HAP-1 (cell line): Measurements from ENCODE around the gene LCA5.
"Not testable (repeated sequence)": the region's sequence is repeated elsewhere in the genome, so short reads cannot be mapped to it uniquely, and the experiment has no call there.

Experiments
- DNase-seq, 2 experiments: peaks; one replicate each; pipeline ENCODE4 v3.0.0-alpha.2; 2016 to 2020; ENCODE audit warnings: low spot score in 2 of 2
- H3K27me3 ChIP-seq: fragments of 250-450 bp; sonication (Bioruptor Pico); 2 replicates; pipeline ENCODE4 v1.5.1; 2020; ENCODE audit warnings: low read depth, mild to moderate bottlenecking, moderate library complexity
- H3K36me3 ChIP-seq: fragments of 250-450 bp; sonication (Bioruptor Pico); replicated peaks from 2 replicates; pipeline ENCODE4 v1.5.1; 2020; ENCODE audit warnings: mild to moderate bottlenecking
- H3K4me1 ChIP-seq: fragments of 250-450 bp; sonication (Bioruptor Pico); 2 replicates; pipeline ENCODE4 v1.5.1; 2020; ENCODE audit warnings: mild to moderate bottlenecking
- H3K4me3 ChIP-seq: fragments of 250-450 bp; sonication (Bioruptor Pico); 2 replicates; pipeline ENCODE4 v1.5.1; 2020; ENCODE audit warnings: mild to moderate bottlenecking, moderate library complexity
- H3K9me3 ChIP-seq: fragments of 250-450 bp; sonication (Bioruptor Pico); 2 replicates; pipeline ENCODE4 v1.5.1; 2020; ENCODE audit warnings: mild to moderate bottlenecking, moderate library complexity
- in situ Hi-C: fragments of 300-500 bp; cut with MboI; formaldehyde crosslinking; loops from 3 replicates; pipeline ENCODE4 v1.14.3; 2020; ENCODE audit warnings: low sequenced_read_pairs, inconsistent platforms, mixed read lengths

Gene LCA5

DNA sequence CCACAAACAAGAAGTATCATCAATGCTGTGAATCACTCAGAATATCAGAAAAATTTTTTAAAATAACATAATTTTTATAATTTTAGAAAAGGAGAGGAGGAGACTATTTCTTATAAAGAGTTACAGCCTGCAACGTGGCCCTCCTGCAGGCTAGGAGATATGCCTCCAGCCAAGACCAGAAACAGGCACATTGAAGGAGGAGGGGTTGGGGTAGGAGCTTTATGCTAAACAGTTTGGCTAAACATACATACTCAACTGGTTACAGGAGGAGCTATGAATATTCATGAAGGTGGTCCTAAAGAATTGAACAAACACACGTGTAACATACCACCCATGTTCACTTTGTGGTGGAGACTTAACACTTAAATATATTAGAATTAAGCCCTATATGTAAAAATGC lies 14.2 kb upstream of the LCA5 start:
- Histone ChIP-seq H3K4me1 (peaks cover 19% of the 10 kb centered on the region), H3K9me3 (no peaks in the 10 kb centered on the region), H3K36me3 (peaks cover 5% of the 10 kb centered on the region), H3K4me3 (no peak overlapping the region), H3K27me3 (no peaks in the 10 kb centered on the region)
- no peak for DNase-seq
- in situ Hi-C loops: no loop called here

DNA sequence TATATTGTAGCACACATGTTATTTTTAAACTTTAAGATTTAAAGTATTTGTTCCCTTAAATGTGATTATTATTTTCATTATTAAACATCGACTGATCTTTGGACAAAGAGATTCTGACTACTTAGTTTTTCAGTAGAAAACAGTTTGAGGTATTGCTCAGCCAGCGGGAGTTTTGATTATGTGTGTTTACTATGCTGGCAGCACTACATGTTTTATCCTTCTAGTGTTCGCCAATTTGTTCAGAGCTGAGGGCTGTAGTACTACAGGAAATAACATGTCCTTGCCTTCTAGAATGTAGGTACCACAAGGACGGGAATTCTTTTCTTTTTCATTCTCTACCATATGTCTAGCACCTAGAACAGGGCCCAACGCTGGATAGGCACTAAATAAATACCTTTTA lies 11.1 kb upstream of the LCA5 start:
- Histone ChIP-seq H3K4me1 (peaks cover 27% of the 10 kb centered on the region), H3K4me3 (no peak overlapping the region), H3K36me3 (peaks cover 5% of the 10 kb centered on the region), H3K9me3 (no peaks in the 10 kb centered on the region), H3K27me3 (no peaks in the 10 kb centered on the region)
- in situ Hi-C loops: no loop called here
- DNase-seq: no peak

DNA sequence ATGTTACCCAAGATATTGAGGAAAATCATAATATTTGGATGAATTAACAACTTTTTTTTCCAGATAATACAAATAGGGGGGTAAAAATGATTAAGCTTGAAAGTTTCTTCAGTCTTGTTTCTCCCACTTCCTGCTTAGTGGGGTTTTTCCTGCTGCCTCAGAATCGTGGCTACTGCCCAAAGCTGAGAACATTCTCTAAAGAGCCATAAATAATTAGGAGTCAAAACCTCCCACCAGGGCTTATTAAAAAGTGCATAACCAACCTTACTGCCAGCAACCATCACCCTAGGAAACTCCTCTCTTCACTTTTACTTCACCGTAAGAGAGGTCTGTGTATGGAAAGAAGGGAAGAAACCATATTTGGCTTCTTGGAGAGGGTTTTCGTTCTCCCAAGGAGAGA lies 9.0 kb upstream of the LCA5 start:
- in situ Hi-C loops: no loop called here
- Histone ChIP-seq H3K27me3 (no peaks in the 10 kb centered on the region), H3K4me3 (no peak overlapping the region), H3K4me1 (peaks cover 24% of the 10 kb centered on the region), H3K36me3 (peaks cover 5% of the 10 kb centered on the region), H3K9me3 (no peaks in the 10 kb centered on the region)
- DNase-seq: no peak

DNA sequence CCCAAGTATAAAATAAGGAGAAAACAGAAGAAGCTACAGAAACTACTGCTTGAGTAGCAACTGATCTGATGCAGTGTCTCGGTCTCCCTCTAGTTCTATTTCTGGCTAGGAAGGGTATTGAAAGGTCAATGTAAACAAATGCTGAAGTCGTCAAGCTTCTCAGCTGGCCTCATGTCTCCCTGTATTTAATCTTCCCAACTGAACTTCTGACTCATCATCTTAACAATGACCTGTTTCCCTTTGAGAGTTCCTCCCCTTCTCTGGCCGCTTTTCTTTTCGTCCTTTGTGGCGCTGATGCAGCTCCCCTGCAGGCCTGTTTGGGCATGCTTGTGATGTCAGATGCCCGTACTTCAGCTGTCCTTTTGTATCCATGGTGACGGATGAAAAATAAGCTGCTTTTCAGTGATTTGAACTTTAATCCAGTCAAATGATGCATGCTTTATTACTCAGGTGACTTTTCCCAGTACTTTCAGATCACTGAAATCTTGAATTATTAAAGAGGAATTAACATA lies 7.8 kb upstream of the LCA5 start:
- no peak overlapping the region for H3K4me3 ChIP-seq
- in situ Hi-C loops: no loop called here
- peak; percentile 94 to 100 for DNase-seq

DNA sequence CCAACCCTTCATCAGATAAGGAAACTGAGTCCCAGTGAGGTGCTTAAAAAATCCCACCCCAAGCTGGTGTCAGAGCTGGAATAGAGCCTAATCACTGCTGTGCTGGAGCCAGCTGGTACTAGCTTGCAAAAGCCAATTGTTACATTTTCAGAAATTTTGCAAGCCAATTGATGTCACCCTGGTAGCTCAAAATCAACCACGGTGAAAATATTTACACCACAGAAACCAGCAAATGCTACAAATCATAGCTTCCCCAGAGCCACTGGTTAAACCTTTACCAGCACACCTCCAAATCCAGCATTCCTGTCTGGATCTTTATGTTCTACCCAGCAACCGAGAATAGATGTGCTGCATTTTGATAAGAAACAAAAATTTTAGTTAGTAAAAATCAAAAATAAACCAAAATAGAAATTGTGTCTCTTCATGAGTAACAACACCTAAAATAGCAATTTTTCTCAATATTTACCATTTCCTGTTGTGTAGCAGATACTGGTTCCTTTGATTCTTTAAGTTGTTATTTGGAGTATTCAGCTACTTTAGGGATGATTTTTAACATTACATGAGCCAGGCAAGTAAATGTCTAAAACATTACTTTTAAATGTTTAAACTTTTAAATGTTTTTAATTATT lies 7.2 kb upstream of the LCA5 start:
- Histone ChIP-seq H3K9me3 (no peaks in the 10 kb centered on the region), H3K4me3 (no peak overlapping the region), H3K36me3 (no peaks in the 10 kb centered on the region; the same call in 1 of the 2 replicates), H3K4me1 (peaks cover 27% of the 10 kb centered on the region), H3K27me3 (no peaks in the 10 kb centered on the region)
- in situ Hi-C loops: no loop called here
- no peak for DNase-seq

More for the DNA sequence above, 7.8 kb upstream of the LCA5 start:
- no peaks in the 10 kb centered on the region for H3K27me3 ChIP-seq
- no peaks in the 10 kb centered on the region; the same call in 1 of the 2 replicates for H3K36me3 ChIP-seq
- H3K4me1 ChIP-seq: peaks cover 24% of the 10 kb centered on the region
- H3K9me3 ChIP-seq: no peaks in the 10 kb centered on the region

DNA sequence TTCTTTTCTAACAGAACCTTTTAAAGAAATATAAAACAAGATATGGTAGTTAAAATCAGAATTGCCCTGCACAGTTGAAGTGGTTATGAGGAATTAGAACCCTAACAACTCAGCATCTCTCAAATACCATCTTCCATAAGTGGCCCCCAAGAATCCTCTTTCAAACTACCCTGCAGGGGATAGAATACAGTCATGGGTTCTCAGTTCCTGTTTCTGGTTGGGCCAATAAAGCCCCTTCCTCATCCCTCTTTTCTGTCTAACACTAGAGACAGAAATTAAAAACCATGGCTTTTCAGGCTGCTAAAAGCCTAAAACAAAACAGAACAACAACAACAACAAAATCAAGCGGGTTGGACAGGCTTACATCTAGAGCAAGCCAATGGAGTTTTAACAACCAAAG lies 6.7 kb upstream of the LCA5 start:
- DNase-seq: no peak
- in situ Hi-C loops: no loop called here
- Histone ChIP-seq H3K4me1 (peaks cover 31% of the 10 kb centered on the region), H3K36me3 (no peaks in the 10 kb centered on the region; the same call in 1 of the 2 replicates), H3K27me3 (no peaks in the 10 kb centered on the region), H3K4me3 (no peak overlapping the region), H3K9me3 (no peaks in the 10 kb centered on the region)

DNA sequence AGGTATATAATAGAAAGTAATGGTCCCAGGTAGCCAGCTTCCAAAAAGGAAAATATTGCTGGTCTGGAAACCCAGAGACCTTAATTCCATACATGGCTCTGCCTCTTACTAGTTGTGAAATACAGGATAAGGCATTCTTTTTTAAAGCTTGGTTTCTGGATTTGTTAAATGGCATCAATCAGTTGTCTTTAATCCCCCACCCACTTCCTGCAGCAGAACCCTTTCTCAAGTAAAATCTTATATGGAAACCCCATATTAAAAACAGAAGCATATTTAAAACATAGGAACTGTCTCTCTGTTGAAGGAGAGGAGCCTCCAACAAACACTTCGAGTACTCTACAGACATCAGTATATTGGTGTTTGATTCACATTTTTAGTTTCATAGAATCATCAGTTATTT lies 6.2 kb upstream of the LCA5 start:
- Histone ChIP-seq H3K36me3 (no peaks in the 10 kb centered on the region; the same call in 1 of the 2 replicates), H3K27me3 (no peaks in the 10 kb centered on the region), H3K4me3 (no peak overlapping the region), H3K4me1 (peaks cover 31% of the 10 kb centered on the region), H3K9me3 (no peaks in the 10 kb centered on the region)
- in situ Hi-C loops: no loop called here
- no peak for DNase-seq

DNA sequence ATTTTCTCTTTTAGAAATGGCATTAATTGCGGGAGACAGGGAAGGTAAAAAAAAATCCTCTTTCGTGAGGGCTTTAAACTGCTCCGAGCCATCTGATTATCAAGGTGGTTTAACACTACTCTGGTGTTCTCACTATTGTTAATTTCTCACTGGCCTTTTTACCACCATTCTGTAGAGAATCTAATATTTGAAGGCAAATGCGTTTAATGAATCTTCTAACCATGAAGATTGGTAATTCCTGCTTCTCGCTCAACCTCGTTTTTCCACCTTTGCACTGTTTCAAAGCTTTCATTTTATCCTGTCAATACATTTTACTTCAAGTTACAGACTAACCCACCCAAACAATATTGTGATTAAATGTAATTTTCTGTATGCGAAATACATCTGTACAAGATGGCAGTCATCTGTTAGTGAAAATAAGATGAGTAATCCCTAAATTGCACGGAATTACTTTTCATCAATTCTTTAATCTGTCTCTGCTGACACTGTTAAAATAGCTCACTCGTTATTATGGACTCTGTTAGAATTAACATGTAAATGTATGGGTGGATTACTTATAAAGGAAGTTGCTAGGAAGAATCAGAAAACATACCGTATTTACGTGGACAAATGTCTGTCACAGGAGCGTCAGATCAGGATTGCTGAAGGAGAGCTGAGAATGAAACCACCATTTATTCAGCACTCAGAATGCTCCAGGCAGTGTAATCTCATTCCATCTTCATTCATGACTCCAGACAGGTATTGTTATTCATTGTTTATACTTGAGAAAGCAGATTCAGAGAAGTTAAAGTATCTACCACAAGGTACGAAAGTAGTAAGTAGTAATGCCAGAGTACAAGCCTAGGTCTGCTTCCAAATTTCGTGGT lies 1.1 kb upstream of the LCA5 start:
- Histone ChIP-seq H3K27me3 (no peaks in the 10 kb centered on the region), H3K36me3 (no peaks in the 10 kb centered on the region), H3K9me3 (no peaks in the 10 kb centered on the region), H3K4me1 (peaks cover 17% of the 10 kb centered on the region), H3K4me3 (peak overlapping the region; percentile 82)
- in situ Hi-C loops: no loop called here
- DNase-seq: peak; percentile 60 to 95

DNA sequence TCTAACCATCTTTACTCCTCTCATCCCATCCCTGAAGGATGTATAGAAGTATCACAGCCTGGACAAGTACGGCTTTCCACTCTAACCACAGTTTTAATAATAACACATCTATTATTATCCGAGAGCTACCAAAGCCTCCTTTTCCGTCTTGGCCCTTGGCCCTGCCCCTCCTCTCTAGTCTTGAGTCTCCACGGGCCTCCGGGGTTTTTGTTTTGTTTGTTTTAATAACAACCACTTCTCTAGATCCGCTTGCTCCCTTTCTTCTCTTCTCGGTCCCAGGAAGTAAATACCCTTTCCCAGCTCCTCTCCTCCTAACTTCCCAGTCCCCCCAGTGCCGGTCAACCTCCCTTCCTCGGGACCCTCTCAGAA lies 661 bp downstream of the LCA5 start:
- in situ Hi-C loops: no loop called here
- Histone ChIP-seq H3K9me3 (no peaks in the 10 kb centered on the region), H3K4me1 (peaks cover 15% of the 10 kb centered on the region), H3K27me3 (no peaks in the 10 kb centered on the region), H3K4me3 (peak overlapping the region; percentile 82), H3K36me3 (no peaks in the 10 kb centered on the region)
- DNase-seq: peak; percentile 37 to 38

DNA sequence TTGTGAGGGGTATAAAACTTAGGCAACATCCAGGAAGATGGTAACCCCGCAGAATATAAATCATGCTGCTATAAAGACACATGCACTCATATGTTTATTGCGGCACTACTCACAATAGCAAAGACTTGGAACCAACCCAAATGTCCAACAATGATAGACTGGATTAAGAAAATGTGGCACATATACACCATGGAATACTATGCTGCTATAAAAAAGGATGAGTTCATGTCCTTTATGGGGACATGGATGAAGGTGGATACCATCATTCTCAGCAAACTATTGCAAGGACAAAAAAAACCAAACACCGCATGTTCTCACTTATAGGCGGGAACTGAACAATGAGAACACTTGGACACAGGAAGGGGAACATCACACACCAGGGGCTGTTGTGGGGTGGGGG lies 7.7 kb downstream of the LCA5 start:
- H3K36me3 ChIP-seq, in situ Hi-C loops, H3K9me3 ChIP-seq, H3K4me3 ChIP-seq, DNase-seq, H3K27me3 ChIP-seq: not testable (repeated sequence)
- peaks cover 20% of the 10 kb centered on the region for H3K4me1 ChIP-seq

DNA sequence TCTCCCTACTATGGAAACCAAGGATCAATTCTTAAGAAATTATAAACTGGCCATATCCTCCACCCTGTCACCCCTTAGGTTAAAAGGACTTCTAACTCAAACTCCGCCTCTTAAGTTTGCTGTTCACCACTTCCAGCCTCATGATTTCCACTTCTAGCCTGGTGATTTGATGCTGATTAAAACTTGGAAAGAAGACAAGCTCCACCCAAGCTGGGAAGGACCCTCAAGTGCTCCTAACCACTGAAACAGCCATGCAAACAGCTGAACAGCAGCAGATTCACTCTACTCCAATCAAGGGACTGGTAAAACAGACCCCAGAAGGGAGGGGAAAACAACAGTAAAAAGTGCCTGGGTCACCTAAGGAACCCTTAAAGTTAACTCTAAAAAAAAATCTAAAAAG lies 10.3 kb downstream of the LCA5 start:
- Histone ChIP-seq H3K9me3 (no peaks in the 10 kb centered on the region), H3K27me3 (no peaks in the 10 kb centered on the region), H3K4me1 (peaks cover 28% of the 10 kb centered on the region), H3K4me3 (no peak overlapping the region), H3K36me3 (no peaks in the 10 kb centered on the region)
- DNase-seq: no peak
- in situ Hi-C loops: no loop called here

DNA sequence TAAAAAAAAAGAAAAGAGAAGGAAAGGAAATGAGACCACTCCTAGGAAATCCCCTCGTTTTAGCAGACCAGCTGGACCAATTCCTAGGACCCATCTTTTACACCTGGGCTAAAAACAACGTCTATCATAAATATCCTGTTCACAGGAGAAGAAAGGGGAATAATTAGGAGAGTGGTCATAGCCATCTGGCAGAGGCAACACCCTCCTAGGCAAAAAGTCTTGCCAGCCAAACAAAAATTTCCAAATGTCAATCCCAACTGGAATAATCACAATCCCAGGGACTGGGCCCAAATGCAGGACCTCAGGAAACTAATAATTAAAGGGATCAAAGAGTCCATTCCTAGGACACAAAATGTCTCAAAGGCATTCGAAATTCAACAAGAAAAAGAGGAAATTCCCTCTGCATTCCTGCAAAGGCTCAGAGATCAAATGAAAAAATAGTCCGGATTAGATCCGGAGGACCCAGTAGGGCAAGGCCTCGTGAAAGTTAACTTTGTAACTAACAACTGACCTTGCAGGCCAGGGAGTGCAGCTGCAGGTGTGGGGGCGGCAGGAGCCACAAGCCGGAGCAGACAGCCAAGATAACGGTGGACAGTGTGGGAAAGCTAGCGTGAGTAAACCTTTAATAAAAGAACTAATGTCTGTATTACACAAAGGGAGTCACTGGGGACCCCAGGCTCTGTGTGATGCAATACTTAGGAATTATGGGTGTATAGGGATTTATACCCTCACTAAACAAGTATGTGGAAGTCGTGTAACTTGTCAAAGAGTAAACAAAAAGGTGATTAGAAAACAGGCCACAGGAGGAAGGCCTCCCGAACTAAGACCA lies 11.7 kb downstream of the LCA5 start:
- Histone ChIP-seq H3K4me1 (peaks cover 29% of the 10 kb centered on the region), H3K36me3 (no peaks in the 10 kb centered on the region), H3K9me3 (no peaks in the 10 kb centered on the region), H3K4me3 (no peak overlapping the region), H3K27me3 (no peaks in the 10 kb centered on the region)
- peak; percentile 29 to 58 for DNase-seq
- in situ Hi-C loops: no loop called here

DNA sequence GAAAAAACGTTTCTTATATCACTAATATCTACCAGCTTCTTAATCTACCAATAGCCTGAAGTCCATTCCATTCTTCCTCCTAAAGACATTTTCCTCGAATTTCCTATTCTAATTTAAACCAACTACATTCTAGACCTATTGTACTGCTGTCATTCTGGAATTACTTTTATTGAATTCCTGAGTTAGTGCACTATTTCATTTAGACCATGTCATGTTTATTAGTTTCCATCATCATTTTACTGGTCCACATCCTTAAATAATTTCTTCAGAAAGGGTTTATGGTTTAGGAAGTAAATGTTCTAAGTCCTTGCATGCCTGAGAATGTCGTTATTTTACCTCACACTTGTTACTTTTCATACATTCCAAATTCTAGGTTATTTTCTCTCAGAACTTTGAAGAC lies 13.2 kb downstream of the LCA5 start:
- no peak overlapping the region for H3K4me3 ChIP-seq
- DNase-seq: peak in 1 of 2 experiments; percentile 54
- in situ Hi-C loops: no loop called here
- no peaks in the 10 kb centered on the region for H3K36me3 ChIP-seq
- no peaks in the 10 kb centered on the region for H3K27me3 ChIP-seq
- H3K9me3 ChIP-seq: no peaks in the 10 kb centered on the region
- H3K4me1 ChIP-seq: peaks cover 30% of the 10 kb centered on the region
